GM12891 (cell line): ENCODE data around the gene TMEM236.

Experiments used
- POLR2A ChIP-seq: IDR thresholded peaks from 2 replicates; pipeline ENCODE4 v1.6.1; 2011; ENCODE audit warnings: low read depth, low read length, control low read depth
- POLR2AphosphoS5 ChIP-seq: IDR thresholded peaks from 2 replicates; pipeline ENCODE4 v1.6.1; 2011; ENCODE audit warnings: low read depth, low read length, control low read depth
- POU2F2 ChIP-seq: IDR thresholded peaks from 2 replicates; pipeline ENCODE4 v1.6.1; 2011; ENCODE audit warnings: low read depth, mild to moderate bottlenecking, control low read depth, low read length, moderate library complexity

- TF ChIP-seq POLR2AphosphoS5: no peak
- TF ChIP-seq POLR2A: no peak
- no peak for TF ChIP-seq POU2F2
These were observed 31.8 kb downstream of the TMEM236 start for GRCh38 chr10:17783751-17784150.
